ENCODE data around the gene GLI2. TPM values are rescaled to one million over a fixed set of nuclear protein-coding genes. Genes with fewer than 3 reads are reported as not detected.

GLI2 gene
- total RNA-seq, 3 donors from 2014 or later (not counting 1 experiment from before 2014, with no cell fraction given): not detected

DNA sequence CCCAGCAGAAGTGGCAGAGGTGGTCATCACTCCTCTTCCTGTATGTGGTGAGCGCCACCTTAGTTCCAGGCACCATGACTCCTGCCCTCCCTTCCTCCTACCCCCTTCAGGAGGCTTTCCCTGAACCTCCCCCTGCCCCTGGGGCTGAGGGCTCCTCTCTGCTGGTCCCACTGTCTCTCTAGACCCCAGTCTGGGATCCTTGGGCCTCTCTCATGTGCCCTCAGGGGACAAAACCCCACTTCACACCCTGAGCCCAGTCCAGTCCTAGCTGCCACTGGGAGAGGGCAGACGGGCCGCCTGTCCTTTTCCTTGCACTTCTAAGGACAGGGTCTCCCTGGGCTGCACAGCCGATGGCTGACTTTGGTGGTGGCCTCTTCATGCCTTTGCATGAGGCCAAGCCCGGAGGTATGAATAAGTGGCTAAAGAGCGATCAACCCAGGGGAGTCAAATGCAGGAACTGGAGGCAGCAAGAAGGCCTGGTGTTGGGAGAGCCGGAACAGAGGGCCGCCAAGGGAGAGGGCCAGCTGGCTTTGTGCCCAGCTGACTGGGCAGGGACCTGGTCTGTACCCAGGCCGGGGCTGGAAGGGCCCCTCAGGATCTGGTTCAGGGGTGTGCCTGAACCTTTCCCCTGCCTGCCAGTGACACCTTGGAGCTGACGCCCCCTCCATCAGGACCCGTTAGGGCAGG, 29.5 kb downstream of the GLI2 start:
- H3K27me3 Mint-ChIP-seq (ENCODE audit: low read depth in 2 of 2): no peaks in the 10 kb centered on the region
- no peaks in the 10 kb centered on the region for H3K4me1 ChIP-seq (ENCODE audit: control insufficient read depth, insufficient read depth, low read length)
- DNase-seq: no peak
- H3K4me3 Mint-ChIP-seq: no peak overlapping the region
- H3K36me3 Mint-ChIP-seq: no peaks in the 10 kb centered on the region
- H3K27me3 ChIP-seq (ENCODE audit: control insufficient read depth, insufficient read depth, low read length): no peaks in the 10 kb centered on the region
- no peaks in the 10 kb centered on the region for H3K9me3 Mint-ChIP-seq
- H3K4me3 ChIP-seq (ENCODE audit: low read length): no peak overlapping the region
- H3K9me3 ChIP-seq (ENCODE audit: control insufficient read depth, insufficient read depth, low read length): no peaks in the 10 kb centered on the region
- H3K36me3 ChIP-seq (ENCODE audit: control insufficient read depth, insufficient read depth, low read length): no peaks in the 10 kb centered on the region
- TF ChIP-seq, protein P1, sequence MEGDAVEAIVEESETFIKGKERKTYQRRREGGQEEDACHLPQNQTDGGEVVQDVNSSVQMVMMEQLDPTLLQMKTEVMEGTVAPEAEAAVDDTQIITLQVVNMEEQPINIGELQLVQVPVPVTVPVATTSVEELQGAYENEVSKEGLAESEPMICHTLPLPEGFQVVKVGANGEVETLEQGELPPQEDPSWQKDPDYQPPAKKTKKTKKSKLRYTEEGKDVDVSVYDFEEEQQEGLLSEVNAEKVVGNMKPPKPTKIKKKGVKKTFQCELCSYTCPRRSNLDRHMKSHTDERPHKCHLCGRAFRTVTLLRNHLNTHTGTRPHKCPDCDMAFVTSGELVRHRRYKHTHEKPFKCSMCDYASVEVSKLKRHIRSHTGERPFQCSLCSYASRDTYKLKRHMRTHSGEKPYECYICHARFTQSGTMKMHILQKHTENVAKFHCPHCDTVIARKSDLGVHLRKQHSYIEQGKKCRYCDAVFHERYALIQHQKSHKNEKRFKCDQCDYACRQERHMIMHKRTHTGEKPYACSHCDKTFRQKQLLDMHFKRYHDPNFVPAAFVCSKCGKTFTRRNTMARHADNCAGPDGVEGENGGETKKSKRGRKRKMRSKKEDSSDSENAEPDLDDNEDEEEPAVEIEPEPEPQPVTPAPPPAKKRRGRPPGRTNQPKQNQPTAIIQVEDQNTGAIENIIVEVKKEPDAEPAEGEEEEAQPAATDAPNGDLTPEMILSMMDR (IDR thresholded peaks at IDR 0.05): no peak
- no peak overlapping the region for H3K27ac Mint-ChIP-seq
- intact Hi-C loops (cut with micrococcal nuclease): no loop called here
- no peak for ATAC-seq
- 90% methylated on average over 11 of the region's 11 CpGs for WGBS (ENCODE audit: insufficient coverage)
- no peaks in the 10 kb centered on the region for H3K4me1 Mint-ChIP-seq
- no peak overlapping the region for H3K27ac ChIP-seq (ENCODE audit: low read length)

DNA sequence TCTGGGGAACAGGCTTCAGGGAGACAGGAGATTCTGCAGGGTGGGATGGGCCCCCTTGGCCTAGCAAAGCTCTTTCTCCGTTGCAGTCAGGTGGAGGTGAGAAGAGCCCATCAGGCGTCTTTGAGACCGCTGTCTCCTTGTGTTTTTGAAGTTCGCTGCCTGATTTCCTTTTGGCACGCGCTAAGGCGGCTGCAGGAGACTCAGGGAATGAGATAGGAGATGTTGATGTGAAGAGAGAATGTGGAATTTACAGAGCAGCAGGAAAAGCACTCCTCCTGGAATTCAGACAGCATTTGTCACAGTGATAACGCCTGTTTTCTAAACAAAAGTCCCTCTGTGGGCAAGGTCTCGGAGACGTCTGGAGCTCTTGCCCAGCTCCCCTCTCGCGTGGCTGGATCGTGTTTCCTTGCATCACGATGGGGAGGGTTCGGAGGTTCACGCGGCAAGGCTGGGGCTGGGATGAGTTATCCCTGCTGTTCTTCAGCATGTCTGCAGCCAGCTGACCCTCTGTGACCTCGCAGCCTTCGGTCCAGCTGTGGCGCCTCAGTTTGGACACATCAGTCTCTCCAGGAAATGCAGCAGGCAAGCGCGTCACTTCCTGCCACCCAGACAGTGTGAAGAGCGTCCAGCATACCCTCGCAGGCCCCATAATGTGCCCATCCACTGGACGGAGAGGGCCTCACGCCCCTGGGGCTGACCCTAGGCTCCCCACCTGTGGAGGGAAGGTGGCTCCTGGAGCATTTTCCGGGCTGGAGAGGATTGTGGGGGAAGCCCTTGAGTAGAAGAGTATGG, 30.2 kb downstream of the GLI2 start:
- H3K27ac Mint-ChIP-seq: no peak overlapping the region
- no peak overlapping the region for H3K4me3 Mint-ChIP-seq
- ATAC-seq: no peak
- H3K36me3 Mint-ChIP-seq: no peaks in the 10 kb centered on the region
- H3K4me1 ChIP-seq (ENCODE audit: control insufficient read depth, insufficient read depth, low read length): no peaks in the 10 kb centered on the region
- no peak overlapping the region for H3K4me3 ChIP-seq (ENCODE audit: low read length)
- DNase-seq: no peak
- TF ChIP-seq, protein P1 (IDR thresholded peaks at IDR 0.05): no peak
- intact Hi-C loops (cut with micrococcal nuclease): no loop called here
- H3K4me1 Mint-ChIP-seq: no peaks in the 10 kb centered on the region
- H3K9me3 Mint-ChIP-seq: no peaks in the 10 kb centered on the region
- no peaks in the 10 kb centered on the region for H3K9me3 ChIP-seq (ENCODE audit: control insufficient read depth, insufficient read depth, low read length)
- H3K27me3 Mint-ChIP-seq (ENCODE audit: low read depth in 2 of 2): no peaks in the 10 kb centered on the region
- no peaks in the 10 kb centered on the region for H3K36me3 ChIP-seq (ENCODE audit: control insufficient read depth, insufficient read depth, low read length)
- no peaks in the 10 kb centered on the region for H3K27me3 ChIP-seq (ENCODE audit: control insufficient read depth, insufficient read depth, low read length)
- 87% methylated on average over 27 of the region's 27 CpGs for WGBS (ENCODE audit: insufficient coverage)
- H3K27ac ChIP-seq (ENCODE audit: low read length): no peak overlapping the region

DNA sequence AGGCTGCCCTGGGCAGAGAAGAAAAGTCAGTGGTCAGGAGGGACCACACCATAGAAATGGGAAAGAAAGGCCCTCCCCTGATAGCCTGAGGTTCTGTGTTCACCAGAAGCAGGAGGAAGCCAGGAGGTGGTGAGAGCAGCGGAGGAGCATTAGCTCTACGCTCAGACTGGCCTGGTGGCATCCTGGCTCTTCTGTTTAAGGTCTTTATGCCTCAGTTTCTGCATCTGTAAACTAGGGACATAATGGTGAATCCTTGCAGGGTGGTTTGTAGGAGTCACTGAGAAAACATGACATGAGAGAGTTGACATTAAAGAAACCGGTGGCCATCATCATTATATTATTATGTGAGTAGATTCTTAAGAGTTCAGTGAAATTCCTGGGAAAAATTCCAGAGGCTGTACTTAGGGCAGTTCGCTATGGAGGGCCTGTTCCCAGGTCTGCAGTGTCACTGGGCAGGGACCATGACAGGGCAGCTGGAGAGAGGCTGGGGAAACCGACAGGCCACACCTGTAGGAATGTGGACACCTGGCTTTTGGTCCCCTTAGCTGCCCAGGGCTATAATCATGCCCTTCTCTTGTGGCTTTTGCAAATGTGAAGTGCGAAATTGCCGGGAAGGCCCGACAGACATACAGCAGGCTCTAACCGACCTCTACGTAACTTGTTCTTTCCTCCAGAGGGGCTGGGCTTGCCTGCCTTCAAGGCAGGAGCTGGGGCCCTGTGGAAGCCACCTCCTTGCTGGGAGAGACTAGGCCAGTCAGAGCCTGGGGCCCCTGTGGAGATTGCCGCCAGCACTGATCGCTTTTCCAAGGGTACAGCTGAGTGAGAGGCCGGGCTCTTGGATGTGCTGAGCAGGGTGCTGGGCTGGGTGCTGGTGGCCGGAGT, 31.0 kb downstream of the GLI2 start:
- no peak overlapping the region for H3K27ac ChIP-seq (ENCODE audit: low read length)
- Mint-ChIP-seq H3K27me3 (ENCODE audit: low read depth in 2 of 2) (no peaks in the 10 kb centered on the region), H3K9me3 (no peaks in the 10 kb centered on the region), H3K36me3 (no peaks in the 10 kb centered on the region), H3K4me1 (no peaks in the 10 kb centered on the region), H3K4me3 (no peak overlapping the region), H3K27ac (no peak overlapping the region)
- no peaks in the 10 kb centered on the region for H3K9me3 ChIP-seq (ENCODE audit: control insufficient read depth, insufficient read depth, low read length)
- no peak overlapping the region for H3K4me3 ChIP-seq (ENCODE audit: low read length)
- DNase-seq (no peak), ATAC-seq (no peak)
- intact Hi-C loops (cut with micrococcal nuclease): no loop called here
- WGBS (ENCODE audit: insufficient coverage): 88% methylated on average over 14 of the region's 14 CpGs
- no peaks in the 10 kb centered on the region for H3K4me1 ChIP-seq (ENCODE audit: control insufficient read depth, insufficient read depth, low read length)
- no peaks in the 10 kb centered on the region for H3K27me3 ChIP-seq (ENCODE audit: control insufficient read depth, insufficient read depth, low read length)
- H3K36me3 ChIP-seq (ENCODE audit: control insufficient read depth, insufficient read depth, low read length): no peaks in the 10 kb centered on the region
- TF ChIP-seq, protein P1 (IDR thresholded peaks at IDR 0.05): no peak

Measured in natural killer cell (primary cell).